ENCODE results near the gene IFNG-AS1.

IFNG-AS1 gene

GRCh38 chr12:67968321-67968720 lies 20.9 kb upstream of the IFNG-AS1 start:
- no peak for TF ChIP-seq CTCF (IDR thresholded peaks at IDR 0.05)
- no peak overlapping the region for H3K4me3 ChIP-seq (ENCODE audit: low read depth in 1 of 2, low read length in 1 of 2)
- no peaks in the 10 kb centered on the region for H3K4me1 ChIP-seq (ENCODE audit: control insufficient read depth in 1 of 2, insufficient read depth in 1 of 2, low read depth in 1 of 2, low read length in 1 of 2)
- H3K27ac ChIP-seq = no peak overlapping the region
- no peaks in the 10 kb centered on the region for H3K36me3 ChIP-seq
- H3K9me3 ChIP-seq = no peaks in the 10 kb centered on the region
- H3K27me3 ChIP-seq = no peaks in the 10 kb centered on the region

- H3K4me1 ChIP-seq (ENCODE audit: control insufficient read depth in 1 of 2, insufficient read depth in 1 of 2, low read depth in 1 of 2, low read length in 1 of 2) = no peaks in the 10 kb centered on the region
- H3K4me3 ChIP-seq (ENCODE audit: low read depth in 1 of 2, low read length in 1 of 2) = no peak overlapping the region
- no peaks in the 10 kb centered on the region for H3K9me3 ChIP-seq
- TF ChIP-seq CTCF (IDR thresholded peaks at IDR 0.05) = no peak
- no peaks in the 10 kb centered on the region for H3K27me3 ChIP-seq
- no peak overlapping the region for H3K27ac ChIP-seq
- H3K36me3 ChIP-seq = no peaks in the 10 kb centered on the region
Measured at GRCh38 chr12:67968725-67969124, 20.5 kb upstream of the IFNG-AS1 start.

- no peak for TF ChIP-seq CTCF (IDR thresholded peaks at IDR 0.05)
Measured at GRCh38 chr12:67969134-67969802, 20.0 kb upstream of the IFNG-AS1 start.

GRCh38 chr12:67977668-67978067 lies 11.6 kb upstream of the IFNG-AS1 start:
- Histone ChIP-seq H3K27ac (no peak overlapping the region), H3K9me3 (no peaks in the 10 kb centered on the region), H3K4me1 (ENCODE audit: control insufficient read depth in 1 of 2, insufficient read depth in 1 of 2, low read depth in 1 of 2, low read length in 1 of 2) (no peaks in the 10 kb centered on the region), H3K27me3 (no peaks in the 10 kb centered on the region), H3K4me3 (ENCODE audit: low read depth in 1 of 2, low read length in 1 of 2) (no peak overlapping the region), H3K36me3 (no peaks in the 10 kb centered on the region)
- TF ChIP-seq CTCF (IDR thresholded peaks at IDR 0.05) = no peak

More at GRCh38 chr12:67969134-67969802, 20.0 kb upstream of the IFNG-AS1 start:
- no peaks in the 10 kb centered on the region for H3K4me1 ChIP-seq (ENCODE audit: control insufficient read depth in 1 of 2, insufficient read depth in 1 of 2, low read depth in 1 of 2, low read length in 1 of 2)
- H3K27me3 ChIP-seq = no peaks in the 10 kb centered on the region
- H3K36me3 ChIP-seq = no peaks in the 10 kb centered on the region
- H3K4me3 ChIP-seq (ENCODE audit: low read depth in 1 of 2, low read length in 1 of 2) = no peak overlapping the region
- no peaks in the 10 kb centered on the region for H3K9me3 ChIP-seq
- H3K27ac ChIP-seq = no peak overlapping the region

GRCh38 chr12:67980391-67980790 lies 8.9 kb upstream of the IFNG-AS1 start:
- H3K4me1 ChIP-seq (ENCODE audit: control insufficient read depth in 1 of 2, insufficient read depth in 1 of 2, low read depth in 1 of 2, low read length in 1 of 2) = no peaks in the 10 kb centered on the region
- H3K4me3 ChIP-seq (ENCODE audit: low read depth in 1 of 2, low read length in 1 of 2) = no peak overlapping the region
- no peak for TF ChIP-seq CTCF (IDR thresholded peaks at IDR 0.05)
- H3K9me3 ChIP-seq = no peaks in the 10 kb centered on the region
- no peaks in the 10 kb centered on the region for H3K27me3 ChIP-seq
- no peak overlapping the region for H3K27ac ChIP-seq
- no peaks in the 10 kb centered on the region for H3K36me3 ChIP-seq

Measured in neutrophil (primary cell).